Cerebellar nuclear complex (tissue), 1 donor: ENCODE measurements around the gene SHC4.
"Not testable (repeated sequence)": the region's sequence is repeated elsewhere in the genome, so short reads cannot be mapped to it uniquely, and the experiment has no call there.

Source experiments
- DNase-seq, 2 experiments: peaks; one replicate each; lab custom pipeline; 2025; lab: John Stamatoyannopoulos, UW

SHC4 gene

DNA sequence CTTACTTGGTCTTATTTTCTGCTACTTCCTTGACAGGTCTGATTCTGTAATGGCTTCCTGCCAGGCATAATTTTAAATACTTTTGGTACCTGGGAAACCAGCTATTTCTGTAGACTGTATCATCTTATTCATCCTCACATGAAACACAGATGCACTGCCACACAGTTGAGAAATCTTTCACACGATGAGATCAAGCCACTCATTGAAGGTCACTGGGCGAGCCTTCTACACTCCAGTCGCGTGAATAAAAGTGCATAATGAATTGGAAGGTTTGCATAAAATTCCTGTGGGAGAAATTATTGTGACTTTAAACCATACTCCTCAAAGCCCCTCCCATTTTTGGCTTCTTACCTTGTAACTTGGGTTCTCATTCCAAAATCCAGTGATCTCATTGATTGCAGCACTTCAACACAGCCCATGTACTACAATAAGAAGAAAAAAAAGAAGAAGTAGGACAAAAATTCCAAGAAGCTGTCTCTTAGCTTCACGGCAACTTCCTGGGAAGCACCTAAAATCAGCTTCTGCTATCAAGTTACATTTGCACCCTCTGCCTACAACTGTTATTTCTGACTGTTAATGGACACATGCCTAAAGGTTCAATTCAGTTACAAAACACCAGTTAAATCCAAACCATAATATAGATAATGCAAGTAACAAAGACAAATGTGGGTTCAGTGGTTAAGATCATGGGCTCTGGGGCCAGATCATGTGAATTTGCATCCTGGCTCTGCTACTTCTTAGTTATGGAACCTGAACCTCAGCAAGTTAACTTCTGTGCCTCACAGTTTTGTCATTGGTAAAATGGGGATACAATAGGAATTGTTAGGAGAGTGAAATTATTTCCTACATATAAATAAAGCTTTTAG, 39.0 kb downstream of the SHC4 start:
- no peak for DNase-seq

DNA sequence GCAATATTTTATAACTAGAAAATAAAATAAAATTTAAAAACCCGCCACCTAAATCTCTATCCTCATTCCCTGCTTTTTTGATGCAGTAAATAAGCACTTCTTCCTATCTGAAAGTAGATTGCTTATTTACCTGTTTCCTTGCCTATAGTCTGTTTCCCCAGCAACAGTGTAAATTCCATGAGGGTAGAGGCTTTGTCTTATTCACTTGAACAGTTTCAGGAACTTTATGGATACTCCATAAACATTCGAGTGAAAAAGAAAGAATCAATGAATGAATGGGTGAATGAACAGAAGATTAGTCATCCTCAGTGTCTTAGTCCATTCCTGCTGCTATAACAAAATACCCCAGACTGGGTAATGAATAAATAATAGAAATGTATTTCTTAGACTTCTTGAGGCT, 41.7 kb downstream of the SHC4 start:
- no peak for DNase-seq

DNA sequence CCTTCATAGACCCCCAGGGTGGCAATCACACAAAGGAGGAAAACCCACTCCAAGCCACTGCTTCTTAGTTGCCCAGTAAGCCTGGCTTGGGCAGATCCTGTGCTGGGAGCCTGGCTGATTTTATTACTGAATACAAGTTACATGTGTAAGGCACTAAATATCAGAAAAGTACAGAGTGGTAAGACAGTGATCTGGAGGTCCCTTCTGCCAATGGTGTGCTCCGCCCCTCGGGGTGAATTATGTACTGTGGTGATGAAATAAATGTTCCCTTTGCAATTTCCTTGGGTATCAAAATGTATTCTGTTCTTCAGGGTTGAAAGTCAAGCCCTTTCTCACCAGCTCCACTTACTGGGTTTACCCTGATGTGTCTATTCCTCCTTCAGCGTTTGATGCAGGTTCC, 47.0 kb downstream of the SHC4 start:
- no peak for DNase-seq

DNA sequence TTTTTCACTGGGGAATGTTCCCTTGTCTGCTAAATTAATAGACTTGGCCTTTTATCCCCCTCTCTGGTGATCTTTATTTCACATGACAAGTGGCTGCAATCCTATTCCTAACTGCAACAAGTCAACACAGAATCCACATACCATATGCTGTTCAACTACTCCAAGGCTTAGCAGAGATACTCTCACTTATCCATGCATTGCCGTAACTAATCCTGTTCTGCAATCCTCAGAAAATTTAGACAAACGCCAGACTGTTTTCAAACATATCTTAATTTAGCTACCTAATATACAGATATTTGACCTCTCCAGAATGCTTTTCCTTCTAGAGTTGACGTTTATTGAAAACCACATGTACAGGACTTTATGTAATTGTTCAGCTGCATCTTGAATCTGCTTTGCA, 47.9 kb downstream of the SHC4 start:
- DNase-seq: no peak

GRCh38 chr15:48914717-48915116, 49.0 kb downstream of the SHC4 start:
- no peak for DNase-seq

DNA sequence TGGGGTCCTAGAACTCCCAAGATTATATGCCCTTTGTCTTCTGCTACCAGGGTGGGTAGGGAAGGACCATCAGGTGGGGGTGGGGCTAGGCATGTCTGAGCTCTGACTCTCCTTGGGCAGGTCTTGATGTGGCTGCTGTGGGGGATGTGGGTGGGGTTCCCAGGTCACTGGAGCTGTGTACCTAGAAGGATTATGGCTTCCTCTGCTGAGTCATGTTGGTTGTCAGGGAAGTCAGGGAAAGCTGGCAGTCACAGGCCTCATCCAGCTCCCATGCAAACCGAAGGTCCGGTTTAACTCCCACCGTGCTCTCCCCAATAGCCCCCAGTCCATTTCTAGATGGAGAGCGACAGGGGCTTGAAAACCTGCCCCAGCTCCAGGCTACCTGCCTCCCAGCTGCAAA, 50.6 kb downstream of the SHC4 start:
- DNase-seq: no peak

DNA sequence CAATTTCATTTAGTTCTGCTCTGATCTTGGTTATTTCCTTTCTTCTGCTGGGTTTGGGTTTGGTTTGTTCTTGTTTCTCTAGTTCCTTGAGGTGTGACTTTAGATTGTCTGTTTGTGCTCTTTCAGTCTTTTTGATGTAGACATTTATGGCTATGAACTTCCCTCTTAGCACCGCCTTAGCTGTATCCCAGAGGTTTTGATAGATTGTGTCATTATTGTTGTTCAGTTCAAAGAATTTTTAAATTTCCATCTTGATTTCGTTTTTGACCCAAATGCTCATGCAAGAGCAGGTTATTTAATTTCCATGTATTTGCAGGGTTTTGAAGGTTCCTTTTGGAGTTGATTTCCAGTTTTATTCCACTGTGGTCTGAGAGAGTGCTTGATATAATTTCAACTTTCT, 53.2 kb downstream of the SHC4 start:
- DNase-seq: not testable (repeated sequence)

- DNase-seq: not testable (repeated sequence)
Measured at GRCh38 chr15:48909313-48909712, 54.4 kb downstream of the SHC4 start.

- DNase-seq: no peak
Measured at GRCh38 chr15:48905847-48906246, 57.9 kb downstream of the SHC4 start.

GRCh38 chr15:48905216-48905615, 58.5 kb downstream of the SHC4 start:
- DNase-seq: no peak

- no peak for DNase-seq
Measured at GRCh38 chr15:48904758-48905157, 59.0 kb downstream of the SHC4 start.

GRCh38 chr15:48899793-48900192, 63.9 kb downstream of the SHC4 start:
- no peak for DNase-seq

GRCh38 chr15:48898446-48898845, 65.3 kb downstream of the SHC4 start:
- no peak for DNase-seq

DNA sequence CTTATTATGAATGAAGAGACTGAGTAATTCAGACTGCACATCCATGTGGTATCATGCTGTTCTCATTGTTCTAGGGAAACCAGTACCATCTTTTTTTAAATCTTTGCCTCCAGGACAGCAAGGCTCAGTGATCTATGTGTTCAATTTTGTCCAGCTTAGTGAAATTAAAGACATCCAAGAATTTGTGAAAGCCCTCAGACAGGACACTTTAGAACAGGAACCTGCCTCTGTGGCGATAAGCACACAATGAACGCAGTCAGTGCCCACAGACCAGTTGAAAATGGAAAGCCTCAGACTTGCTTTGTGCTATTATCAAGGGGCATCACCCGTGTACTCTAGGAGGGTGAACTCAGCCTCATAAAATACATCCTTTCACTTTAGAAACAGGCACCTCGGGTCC, 65.7 kb downstream of the SHC4 start:
- no peak for DNase-seq

DNA sequence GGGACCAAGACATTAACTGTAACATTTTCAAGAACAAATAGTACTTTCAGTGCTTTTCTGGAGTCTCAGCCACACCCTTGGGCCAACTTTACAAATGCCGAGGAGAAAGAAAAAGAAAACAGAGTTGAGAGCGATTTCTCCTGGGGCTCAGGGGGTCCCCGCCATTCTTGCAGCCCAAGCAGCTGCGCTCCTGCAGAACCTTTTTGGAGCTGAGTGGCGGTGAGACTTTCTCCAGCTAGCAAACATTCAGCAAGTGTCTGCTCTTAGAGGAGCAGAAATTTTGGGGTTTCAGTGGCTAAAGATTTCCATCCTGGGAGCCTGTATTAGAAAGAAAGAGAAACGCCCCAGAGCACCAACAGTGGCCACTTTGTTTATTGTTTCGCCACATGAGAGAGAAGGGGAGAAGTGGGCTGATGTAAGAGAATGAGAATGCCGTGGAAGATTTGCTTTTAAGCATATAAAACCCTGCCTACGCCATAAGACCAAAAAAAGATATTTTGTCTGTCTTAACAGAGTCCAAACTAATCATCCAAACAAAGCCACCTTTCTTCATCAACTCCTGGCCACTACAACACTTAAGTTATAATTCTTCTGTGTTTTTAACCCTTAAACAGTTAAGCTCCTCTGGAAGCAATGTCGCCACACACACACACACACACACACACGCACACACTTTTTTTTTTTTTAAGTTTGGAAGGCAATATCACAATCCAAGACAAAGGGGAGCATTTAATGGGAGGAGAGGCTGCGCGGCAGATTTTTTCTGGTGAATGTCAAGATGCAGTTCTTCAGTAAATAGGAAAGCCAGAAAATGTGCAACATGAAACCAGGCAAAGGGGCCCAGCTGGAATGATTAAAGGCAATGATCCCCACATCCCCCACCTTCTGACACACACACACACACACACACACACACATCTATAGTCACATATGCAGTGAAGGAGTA, 66.6 kb downstream of the SHC4 start:
- no peak for DNase-seq

- DNase-seq: no peak
Measured at GRCh38 chr15:48893311-48893710, 70.4 kb downstream of the SHC4 start.

DNA sequence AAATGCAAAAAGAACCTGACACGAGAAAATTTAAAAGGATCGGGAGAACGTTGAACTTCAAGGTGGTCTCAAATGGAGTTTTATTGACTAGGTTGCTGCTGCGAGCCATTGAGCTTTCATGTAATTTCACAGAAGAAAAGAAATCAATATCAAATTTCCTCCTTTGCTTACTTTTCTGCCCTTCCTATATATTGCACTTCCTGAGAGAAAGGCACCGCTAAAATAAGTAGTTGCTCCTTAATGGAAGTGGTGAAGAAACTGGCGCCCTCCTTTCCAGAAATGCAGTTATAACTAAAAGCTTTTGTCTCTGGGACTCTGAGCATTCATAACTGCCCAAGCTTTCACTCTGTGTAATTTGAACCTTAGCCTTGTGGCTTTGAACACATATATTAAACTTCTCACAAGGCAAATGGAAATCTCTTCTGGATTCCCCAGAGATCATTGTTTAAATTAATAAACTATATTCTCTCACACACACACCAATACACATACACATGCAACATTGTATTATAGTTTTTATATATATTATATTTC, 72.4 kb downstream of the SHC4 start:
- no peak for DNase-seq

DNA sequence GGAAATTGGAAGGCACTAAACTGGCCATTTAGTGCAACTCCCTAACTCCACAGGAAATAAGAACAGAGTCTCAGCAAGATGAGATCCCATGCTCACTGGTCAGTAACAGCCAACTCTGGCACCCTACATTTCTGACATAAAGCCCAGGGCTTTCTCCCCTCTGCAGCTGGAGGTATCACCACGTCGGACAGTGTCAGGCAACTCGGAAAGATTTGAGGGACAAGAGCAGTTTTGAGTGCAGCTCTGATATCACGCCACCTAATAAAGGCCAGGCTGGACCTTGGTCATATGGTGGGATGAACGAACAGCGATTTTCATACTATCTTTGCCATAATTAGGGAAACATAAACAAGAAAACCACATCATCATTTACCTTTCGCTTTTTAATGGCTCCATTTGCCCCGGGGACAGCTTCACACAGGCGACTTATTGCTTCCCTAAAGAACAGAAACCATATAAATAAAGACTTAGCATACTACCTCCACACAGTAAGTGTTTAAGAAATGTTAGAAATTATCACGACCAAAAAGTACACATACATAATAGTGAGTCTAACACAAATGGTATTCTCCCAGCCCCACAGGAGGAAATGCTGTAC, 73.2 kb downstream of the SHC4 start:
- DNase-seq: no peak

- DNase-seq: no peak
Measured at GRCh38 chr15:48889925-48890324, 73.8 kb downstream of the SHC4 start.

GRCh38 chr15:48888836-48889235, 74.9 kb downstream of the SHC4 start:
- no peak for DNase-seq

- DNase-seq: no peak
Measured at GRCh38 chr15:48888191-48888590, 75.5 kb downstream of the SHC4 start.

DNA sequence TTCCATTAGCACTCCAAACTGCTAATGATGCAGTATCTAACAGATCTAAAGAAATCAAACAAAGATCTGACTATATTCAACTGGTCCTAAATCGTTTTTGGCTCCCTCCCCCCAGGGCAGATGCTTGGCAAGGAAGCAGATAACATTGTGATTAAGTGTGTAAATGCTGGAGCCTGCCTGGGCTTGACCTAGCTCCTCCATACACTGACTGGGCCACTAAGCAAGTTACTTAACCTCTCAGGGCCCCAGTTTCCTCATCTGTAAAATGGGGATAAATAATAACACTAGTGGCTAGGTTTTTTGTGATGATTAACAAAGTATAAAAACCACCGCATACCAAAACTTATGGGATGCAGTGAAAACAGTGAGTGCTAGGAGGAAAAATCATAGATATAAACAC, 76.6 kb downstream of the SHC4 start:
- DNase-seq: no peak
